Islet precursor cell (in vitro differentiated cells): ENCODE results near the gene STX5.
"Not testable (repeated sequence)": the region's sequence is repeated elsewhere in the genome, so short reads cannot be mapped to it uniquely, and the experiment has no call there.

ENCODE experiments used
- DNase-seq: peaks from one replicate; pipeline ENCODE4 v3.0.0-alpha.2; 2018

The STX5 gene

DNA sequence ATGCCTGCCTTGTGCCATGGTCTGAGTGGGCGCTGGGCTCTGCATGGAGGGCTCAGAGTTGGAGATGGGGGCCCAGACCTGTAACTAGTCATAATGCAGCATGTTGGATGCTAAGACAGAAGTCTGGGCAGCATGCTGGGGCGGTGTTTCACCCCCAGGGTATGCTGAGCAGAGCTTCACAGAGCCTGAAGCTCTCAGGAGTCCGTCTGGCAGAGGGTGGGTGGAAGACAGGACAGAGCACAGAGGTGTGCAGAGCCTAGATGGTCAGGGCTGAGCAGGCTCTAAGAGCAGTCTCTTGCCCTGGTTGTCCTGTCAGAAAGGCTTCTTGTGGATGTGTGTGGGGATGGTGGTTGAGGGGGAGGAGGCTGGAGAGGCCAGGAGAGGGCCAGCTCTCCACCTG, 53.4 kb downstream of the STX5 start:
- DNase-seq, result no peak

GRCh38 chr11:62777389-62777788, 54.5 kb downstream of the STX5 start:
- no peak for DNase-seq

DNA sequence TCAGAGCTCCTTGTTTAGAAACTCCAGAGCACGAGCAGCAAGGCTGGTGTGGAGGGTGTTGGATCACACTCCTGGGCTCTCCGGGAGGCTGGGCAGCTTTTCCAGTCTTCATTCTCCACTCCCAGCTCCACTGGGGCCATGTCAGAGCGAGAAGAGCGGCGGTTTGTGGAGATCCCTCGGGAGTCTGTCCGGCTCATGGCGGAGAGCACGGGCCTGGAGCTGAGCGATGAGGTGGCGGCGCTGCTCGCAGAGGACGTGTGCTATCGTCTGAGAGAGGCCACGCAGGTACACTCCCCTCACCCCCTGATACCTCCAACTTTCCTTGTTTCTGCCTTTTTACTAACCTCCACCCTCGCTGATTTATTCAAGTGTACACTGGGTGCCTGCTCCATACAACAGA, 56.2 kb downstream of the STX5 start:
- DNase-seq, result no peak

DNA sequence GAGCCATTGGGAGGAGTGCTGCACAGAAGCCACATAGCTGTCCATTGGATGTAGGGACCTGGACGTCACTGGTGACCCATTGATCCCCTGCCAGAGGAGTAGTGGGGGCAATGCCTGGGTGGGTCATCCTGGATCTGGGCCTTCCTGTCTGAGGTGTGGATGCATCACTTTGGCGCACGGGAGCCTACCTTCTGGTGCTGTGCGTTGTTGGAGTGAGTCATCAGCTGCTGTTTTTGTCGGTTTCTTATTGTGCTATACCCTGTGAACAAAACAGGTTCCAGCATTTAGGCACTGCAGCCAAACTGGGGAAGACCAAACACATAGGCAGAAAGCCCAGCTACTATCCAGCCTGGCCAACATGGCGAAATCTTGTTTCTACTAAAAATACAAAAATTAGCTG, 57.4 kb downstream of the STX5 start:
- no peak for DNase-seq

DNA sequence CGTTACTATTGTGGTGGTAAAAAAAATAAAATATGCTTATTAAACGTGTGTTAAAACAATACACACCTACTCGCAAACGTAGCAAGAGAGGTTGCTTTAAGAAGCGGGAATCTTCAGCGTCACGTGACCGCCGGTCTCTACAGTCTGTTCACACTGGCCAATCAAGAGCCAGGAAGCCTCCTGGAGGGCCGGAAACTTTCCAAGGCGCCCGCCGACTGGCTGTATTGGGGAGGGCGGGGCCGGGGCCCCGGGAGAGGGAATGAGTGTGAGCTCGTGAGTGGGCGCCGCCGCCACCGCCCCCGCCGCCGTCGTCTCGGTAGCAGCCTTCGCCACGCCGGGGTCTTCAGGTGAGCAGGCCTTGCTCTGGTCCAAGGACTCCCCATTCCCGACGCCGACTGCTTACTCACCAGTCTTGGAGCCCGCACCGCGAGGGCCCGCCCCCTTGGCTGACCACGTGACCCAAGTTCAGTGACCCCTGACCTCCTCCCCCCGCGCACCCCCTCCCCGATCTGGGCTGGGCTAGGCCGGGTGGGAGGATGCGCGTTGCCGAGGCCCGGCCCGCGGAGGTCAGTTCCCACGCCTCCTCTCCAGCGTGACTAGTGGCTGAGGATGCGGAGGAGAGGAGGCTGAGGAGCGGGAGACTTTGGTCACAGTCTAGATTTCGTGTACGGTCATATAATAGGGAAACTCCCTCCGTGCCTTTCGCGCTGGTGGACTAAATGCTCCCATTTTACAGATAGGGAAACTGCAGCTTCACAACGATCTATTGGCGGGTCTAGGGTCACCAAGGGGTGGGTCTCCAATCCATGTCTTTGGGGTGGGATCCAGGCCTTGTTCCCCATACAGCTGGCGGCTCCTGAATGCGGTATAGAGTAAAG, 60.5 kb downstream of the STX5 start, which contains the start of gene TAF6L:
Gene TAF6L (plus strand): TSS at position 253 of the 878 bp plus-strand sequence. CDS start 4,388 bp downstream, outside the sequence.
- DNase-seq, result peak; percentile 99

GRCh38 chr11:62770778-62771143, 61.1 kb downstream of the STX5 start:
- no peak for DNase-seq

- not testable (repeated sequence) for DNase-seq
Measured at GRCh38 chr11:62760867-62761227, 71.0 kb downstream of the STX5 start.

GRCh38 chr11:62757846-62758788, 73.7 kb downstream of the STX5 start:
- DNase-seq, result no peak
